Kidney (tissue), 14 donors: ENCODE measurements around the gene C1QL2. TPM values are rescaled to one million over a fixed set of nuclear protein-coding genes. Genes with fewer than 3 reads are reported as not detected.

Experiments used
- DNase-seq, 5 donors: peaks; one replicate each; pipeline ENCODE4 v3.0.0-alpha.2; 2013 to 2020
- FAIRE-seq: peaks from 2 replicates; lab custom pipeline; 2012; peaks lifted over from hg19 to GRCh38; lab: Jason Lieb, UNC
- H3K27ac ChIP-seq, 2 donors: one replicate each; pipeline ENCODE4 v1.7.0; 2013; ENCODE audit warnings: low read depth in 2 of 2, low read length in 2 of 2, inconsistent platforms in 1 of 2
- H3K27me3 ChIP-seq: one replicate; pipeline ENCODE4 v1.7.1; 2013; ENCODE audit warnings: low read length, inconsistent platforms; ENCODE audit not compliant: control insufficient read depth, insufficient read depth
- H3K36me3 ChIP-seq, 3 donors: one replicate each; pipeline versions ENCODE4 v1.7.0 to v1.7.1; 2013; ENCODE audit warnings: low read length in 3 of 3, control low read depth in 1 of 3, inconsistent platforms in 1 of 3; ENCODE audit not compliant: insufficient read depth in 3 of 3, control insufficient read depth in 2 of 3
- H3K4me1 ChIP-seq, 3 donors: one replicate each; pipeline versions ENCODE4 v1.7.0 to v1.7.1; 2013; ENCODE audit warnings: low read length in 3 of 3, inconsistent platforms in 1 of 3, low read depth in 1 of 3; ENCODE audit not compliant: control insufficient read depth in 2 of 3, insufficient read depth in 2 of 3
- H3K4me3 ChIP-seq, 3 donors: one replicate each; pipeline versions ENCODE4 v1.7.0 to v1.8.1; 2013; ENCODE audit warnings: low read length in 3 of 3, control low read depth in 1 of 3, inconsistent platforms in 1 of 3
- H3K9ac ChIP-seq, 3 donors: one replicate each; pipeline versions ENCODE4 v1.7.0 to v1.7.1; 2013; ENCODE audit warnings: low read length in 3 of 3, control low read depth in 1 of 3, inconsistent platforms in 1 of 3
- H3K9me3 ChIP-seq, 3 donors: one replicate each; pipeline versions ENCODE4 v1.7.0 to v1.7.1; 2013; ENCODE audit warnings: low read length in 3 of 3, control low read depth in 1 of 3, inconsistent platforms in 1 of 3; ENCODE audit not compliant: control insufficient read depth in 2 of 3, insufficient read depth in 1 of 3
- CTCF ChIP-seq: IDR thresholded peaks from 3 replicates; pipeline ENCODE4 v1.5.1; 2012; ENCODE audit warnings: mild to moderate bottlenecking, moderate library complexity, borderline replicate concordance; ENCODE audit not compliant: insufficient read depth; ENCODE audit errors: extremely low read depth
- intact Hi-C: fragments of 100-400 bp; cut with DNase I; formaldehyde crosslinking; loops from one replicate; pipeline ENCODE4 v1.11.1; 2022
- polyA plus RNA-seq: library from polyadenylated mRNA; stranded (reverse); fragments of 350-450 nt; fragmentation: Illumina TruSeq; extraction: RNeasy Lipid Tissue Mini Kit (QIAGEN cat#74804); gene quantifications from one replicate; pipeline ENCODE4 v1.2.3, GENCODE V29; 2014; ENCODE audit warnings: low read depth, low replicate concordance; ENCODE audit not compliant: insufficient read depth
- total RNA-seq: library from RNA; stranded (reverse); fragmentation: NEBNext Ultra II Directional; extraction: Animal tissue kit (Norgen Biotek cat#: 25700); gene quantifications from one replicate; pipeline ENCODE4 v1.2.1, GENCODE V29; 2021
- donor health status: control.
- donor health status: control.
- donor health status: control.
- donor health status: control.
- donor health status: control.
- donor health status: DM: yes; HTN: yes; CAD: no.
- donor health status: Normal renal cell carcinoma (clear cell type).

C1QL2 gene
- total and polyA plus RNA-seq, 2 donors from 2014 or later = not detected

DNA sequence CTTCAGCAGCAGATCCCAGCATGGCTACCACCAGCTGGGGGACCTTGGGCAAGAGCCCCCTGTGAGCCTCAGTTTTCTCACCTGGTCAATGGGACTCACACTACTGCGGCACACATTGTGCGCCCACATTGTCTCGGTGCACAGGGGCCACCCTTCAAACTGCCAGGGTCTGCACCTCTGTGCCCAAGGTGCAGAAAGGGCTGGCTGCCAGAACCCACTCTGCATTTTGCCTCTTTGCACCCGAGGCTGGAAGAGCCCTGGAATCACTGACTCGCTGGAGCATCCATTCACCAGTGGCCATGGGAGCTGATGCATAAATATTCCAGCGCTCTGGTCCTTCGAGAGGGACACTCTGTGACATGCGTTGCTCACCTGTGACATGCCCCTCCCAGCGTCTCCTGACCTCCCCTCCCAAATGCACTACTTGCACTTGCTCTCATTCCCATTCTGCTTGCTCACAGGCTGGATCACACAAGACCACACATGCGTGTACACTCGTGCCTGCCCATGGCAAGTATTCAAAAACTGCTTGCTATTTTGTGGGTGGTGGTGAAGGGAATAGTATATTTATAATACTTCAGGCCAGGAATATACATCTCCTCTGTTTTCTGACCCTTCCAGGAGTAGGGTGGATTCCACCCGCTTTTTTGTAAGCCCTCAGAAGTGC, 18.8 kb upstream of the C1QL2 start:
- no peaks in the 10 kb centered on the region for H3K4me1 ChIP-seq
- no peak overlapping the region for H3K27ac ChIP-seq
- TF ChIP-seq CTCF = no peak
- no peaks in the 10 kb centered on the region for H3K27me3 ChIP-seq
- no peaks in the 10 kb centered on the region for H3K9me3 ChIP-seq
- H3K9ac ChIP-seq = no peak overlapping the region
- intact Hi-C loops = no loop called here
- H3K36me3 ChIP-seq = no peaks in the 10 kb centered on the region
- DNase-seq = no peak
- FAIRE-seq = no peak
- no peak overlapping the region for H3K4me3 ChIP-seq

DNA sequence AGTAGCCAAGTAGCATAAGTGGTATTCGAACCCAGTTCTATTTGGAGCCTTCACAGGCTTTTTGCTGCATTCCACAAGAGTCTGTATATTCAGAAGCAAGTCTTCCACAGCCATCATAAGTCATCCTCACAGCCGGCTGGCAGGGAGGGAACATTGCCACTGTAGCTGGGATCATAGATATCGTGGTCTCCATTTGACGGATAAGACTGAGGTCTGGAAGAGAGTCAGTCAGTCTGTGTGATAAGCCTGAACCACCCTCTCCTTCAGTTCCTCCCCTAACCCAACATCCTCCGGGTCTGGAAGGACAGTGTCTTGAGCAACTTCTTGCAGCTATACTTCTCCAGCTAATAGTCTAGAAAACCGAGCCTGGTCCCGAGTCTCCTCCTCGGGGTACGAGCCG, 17.0 kb upstream of the C1QL2 start:
- intact Hi-C loops = no loop called here
- H3K9me3 ChIP-seq = no peaks in the 10 kb centered on the region
- no peak overlapping the region for H3K27ac ChIP-seq
- H3K9ac ChIP-seq = no peak overlapping the region
- no peaks in the 10 kb centered on the region for H3K27me3 ChIP-seq
- FAIRE-seq (no peak), DNase-seq (no peak)
- no peaks in the 10 kb centered on the region for H3K36me3 ChIP-seq
- TF ChIP-seq CTCF = no peak
- no peaks in the 10 kb centered on the region for H3K4me1 ChIP-seq
- H3K4me3 ChIP-seq = no peak overlapping the region

DNA sequence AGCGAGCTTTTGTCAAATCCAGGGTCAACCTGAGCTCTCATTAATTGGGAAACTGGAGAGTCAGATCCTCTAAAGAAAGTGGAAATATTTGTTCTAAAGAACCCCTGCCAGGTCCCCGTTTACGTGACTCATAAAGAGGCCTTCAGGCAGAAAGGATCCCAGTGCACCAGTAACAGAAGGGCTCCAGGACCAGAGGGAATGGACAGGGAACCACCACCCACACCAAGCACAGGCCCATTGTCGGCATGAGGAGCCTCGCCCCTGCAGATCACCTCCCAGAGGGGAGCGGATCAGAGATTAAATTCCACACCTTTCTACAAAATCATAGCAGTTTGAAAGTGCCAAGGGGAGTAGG, 16.4 kb upstream of the C1QL2 start:
- intact Hi-C loops = no loop called here
- Histone ChIP-seq H3K27me3 (no peaks in the 10 kb centered on the region), H3K9ac (no peak overlapping the region), H3K4me1 (no peaks in the 10 kb centered on the region), H3K36me3 (no peaks in the 10 kb centered on the region), H3K9me3 (no peaks in the 10 kb centered on the region), H3K27ac (no peak overlapping the region), H3K4me3 (no peak overlapping the region)
- FAIRE-seq (no peak), DNase-seq (no peak)
- no peak for TF ChIP-seq CTCF
